Upper lobe of left lung (tissue), 4 donors: Measurements from ENCODE around the gene RPS3.
A peak's percentile ranks its signal among the peaks of the same experiment; 100 is the strongest.

Experiments used
- CTCF ChIP-seq, 6 experiments: fragments of 450-650 bp in 4 of 6; fragments of 200-600 bp in 2 of 6; sonication (generic) in 2 of 6; IDR thresholded peaks; one replicate each; pipeline ENCODE4 v1.5.1; 2016 to 2019; ENCODE audit warnings: antibody characterized with exemption in 6 of 6
- EP300 ChIP-seq, 4 donors: sonication (generic); formaldehyde crosslinking; IDR thresholded peaks; one replicate each; pipeline ENCODE4 v1.5.1; 2017; ENCODE audit warnings: antibody characterized with exemption in 4 of 4, control low read depth in 2 of 4
- POLR2AphosphoS5 ChIP-seq, 2 donors: sonication (generic); formaldehyde crosslinking; IDR thresholded peaks; one replicate each; pipeline ENCODE4 v1.5.1; 2017; ENCODE audit warnings: antibody characterized with exemption in 2 of 2

- TF ChIP-seq CTCF (IDR thresholded peaks at IDR 0.05) (peak in 2 of 6 experiments; percentile 6 to 29), EP300 (IDR thresholded peaks at IDR 0.05) (no peak), POLR2AphosphoS5 (IDR thresholded peaks at IDR 0.05) (no peak)
These were observed 30.8 kb downstream of the RPS3 start for GRCh38 chr11:75429902-75430713.
